ENCODE results near the gene OR2T29.
"Not testable (repeated sequence)": the region's sequence is repeated elsewhere in the genome, so short reads cannot be mapped to it uniquely, and the experiment has no call there.

OR2T29 gene

GRCh38 chr1:248570811-248571210 is 8.2 kb upstream of the OR2T29 start:
- H3K9me3 ChIP-seq (ENCODE audit: control insufficient read depth, insufficient read depth, low read length); H3K36me3 ChIP-seq (ENCODE audit: insufficient read depth, low read length); H3K4me1 ChIP-seq (ENCODE audit: insufficient read depth, low read length); H3K9ac ChIP-seq (ENCODE audit: low read depth, low read length): not testable (repeated sequence)

- H3K36me3 ChIP-seq (ENCODE audit: insufficient read depth, low read length); H3K9me3 ChIP-seq (ENCODE audit: control insufficient read depth, insufficient read depth, low read length); H3K4me1 ChIP-seq (ENCODE audit: insufficient read depth, low read length); H3K9ac ChIP-seq (ENCODE audit: low read depth, low read length): not testable (repeated sequence)
These were observed 6.5 kb upstream of the OR2T29 start for GRCh38 chr1:248569049-248569448.

- H3K9me3 ChIP-seq (ENCODE audit: control insufficient read depth, insufficient read depth, low read length); H3K36me3 ChIP-seq (ENCODE audit: insufficient read depth, low read length); H3K9ac ChIP-seq (ENCODE audit: low read depth, low read length): not testable (repeated sequence)
These were observed 3.2 kb upstream of the OR2T29 start for GRCh38 chr1:248565530-248566373.

GRCh38 chr1:248551027-248551426 is 11.5 kb downstream of the OR2T29 start:
- not testable (repeated sequence) for H3K9ac ChIP-seq (ENCODE audit: low read depth, low read length); H3K36me3 ChIP-seq (ENCODE audit: insufficient read depth, low read length); H3K9me3 ChIP-seq (ENCODE audit: control insufficient read depth, insufficient read depth, low read length); H3K4me1 ChIP-seq (ENCODE audit: insufficient read depth, low read length)

More at GRCh38 chr1:248565530-248566373, 3.2 kb upstream of the OR2T29 start:
- H3K4me1 ChIP-seq (ENCODE audit: insufficient read depth, low read length) = not testable (repeated sequence)

- not testable (repeated sequence) for H3K9ac ChIP-seq (ENCODE audit: low read depth, low read length); H3K36me3 ChIP-seq (ENCODE audit: insufficient read depth, low read length); H3K4me1 ChIP-seq (ENCODE audit: insufficient read depth, low read length); H3K9me3 ChIP-seq (ENCODE audit: control insufficient read depth, insufficient read depth, low read length)
These were observed 15.2 kb downstream of the OR2T29 start for GRCh38 chr1:248547383-248547782.

GRCh38 chr1:248537449-248537848 is 25.1 kb downstream of the OR2T29 start:
- H3K9me3 ChIP-seq (ENCODE audit: control insufficient read depth, insufficient read depth, low read length); H3K9ac ChIP-seq (ENCODE audit: low read depth, low read length); H3K4me1 ChIP-seq (ENCODE audit: insufficient read depth, low read length); H3K36me3 ChIP-seq (ENCODE audit: insufficient read depth, low read length): not testable (repeated sequence)

- H3K9me3 ChIP-seq (ENCODE audit: control insufficient read depth, insufficient read depth, low read length) = no peaks in the 10 kb centered on the region
- no peaks in the 10 kb centered on the region for H3K36me3 ChIP-seq (ENCODE audit: insufficient read depth, low read length)
- H3K9ac ChIP-seq (ENCODE audit: low read depth, low read length) = no peak overlapping the region
- no peaks in the 10 kb centered on the region for H3K4me1 ChIP-seq (ENCODE audit: insufficient read depth, low read length)
These were observed 40.7 kb downstream of the OR2T29 start for GRCh38 chr1:248521856-248522255.

GRCh38 chr1:248510217-248510616 is 52.4 kb downstream of the OR2T29 start:
- H3K9ac ChIP-seq (ENCODE audit: low read depth, low read length); H3K9me3 ChIP-seq (ENCODE audit: control insufficient read depth, insufficient read depth, low read length); H3K36me3 ChIP-seq (ENCODE audit: insufficient read depth, low read length); H3K4me1 ChIP-seq (ENCODE audit: insufficient read depth, low read length): not testable (repeated sequence)

GRCh38 chr1:248507773-248508172 is 54.8 kb downstream of the OR2T29 start, which contains the start of gene OR2G6:
Gene OR2G6, plus strand, starts transcription at chr1:248508073. Its CDS starts 13,574 bp downstream, at chr1:248521647.
- not testable (repeated sequence) for H3K9me3 ChIP-seq (ENCODE audit: control insufficient read depth, insufficient read depth, low read length); H3K9ac ChIP-seq (ENCODE audit: low read depth, low read length); H3K36me3 ChIP-seq (ENCODE audit: insufficient read depth, low read length); H3K4me1 ChIP-seq (ENCODE audit: insufficient read depth, low read length)
